Vagina (tissue), 2 donors: Measurements from ENCODE around the gene SLC2A1. TPM values are rescaled to one million over a fixed set of nuclear protein-coding genes. Genes with fewer than 3 reads are reported as not detected.

Experiments used
- DNase-seq, 2 donors: peaks; one replicate each; pipeline ENCODE4 v3.0.0-alpha.2; 2017; ENCODE audit errors: extremely low spot score in 2 of 2
- H3K27ac ChIP-seq: fragments of 200-600 bp; sonication (generic); one replicate; pipeline ENCODE4 v1.5.1; 2019
- H3K27me3 ChIP-seq: fragments of 200-600 bp; sonication (generic); one replicate; pipeline ENCODE4 v1.5.1; 2019
- H3K36me3 ChIP-seq, 2 donors: fragments of 200-600 bp; sonication (generic); one replicate each; pipeline ENCODE4 v1.5.1; 2017 to 2019
- H3K4me1 ChIP-seq: fragments of 200-600 bp; sonication (generic); one replicate; pipeline ENCODE4 v1.5.1; 2019
- H3K4me3 ChIP-seq, 2 donors: fragments of 200-600 bp; sonication (generic); 1 replicate in 1 of 2; 2 replicates in 1 of 2; pipeline ENCODE4 v1.5.1; 2016 to 2019
- H3K9me3 ChIP-seq: fragments of 200-600 bp; sonication (generic); one replicate; pipeline ENCODE4 v1.5.1; 2019
- CTCF ChIP-seq, 3 experiments: fragments of 450-650 bp in 2 of 3; fragments of 200-600 bp in 1 of 3; sonication (generic) in 1 of 3; IDR thresholded peaks; one replicate each; pipeline ENCODE4 v1.5.1; 2017 to 2019; ENCODE audit warnings: antibody characterized with exemption in 3 of 3, mild to moderate bottlenecking in 2 of 3, moderate library complexity in 2 of 3
- POLR2A ChIP-seq, 2 donors: fragments of 450-650 bp; IDR thresholded peaks; one replicate each; pipeline ENCODE4 v1.6.1; 2017; ENCODE audit warnings: antibody characterized with exemption in 2 of 2, mild to moderate bottlenecking in 2 of 2, moderate library complexity in 2 of 2
- POLR2AphosphoS5 ChIP-seq, 2 donors: sonication (generic); formaldehyde crosslinking; IDR thresholded peaks; one replicate each; pipeline ENCODE4 v1.9.0; 2017; ENCODE audit warnings: antibody characterized with exemption in 2 of 2, mild to moderate bottlenecking in 2 of 2, low read depth in 1 of 2; ENCODE audit not compliant: insufficient read depth in 1 of 2
- intact Hi-C: fragments of 100-400 bp; cut with DNase I; formaldehyde crosslinking; loops from one replicate; pipeline ENCODE4 v1.15.1; 2023
- total RNA-seq: library from RNA; depleted of rRNA; stranded (reverse); fragments of >200 nt; gene quantifications from one replicate; pipeline ENCODE4 v1.2.3, GENCODE V29; 2016

The SLC2A1 gene
- total RNA-seq, 1 donor from 2014 or later = 286 TPM

- Histone ChIP-seq H3K4me1 (peaks cover 90% of the 10 kb centered on the region), H3K27me3 (no peaks in the 10 kb centered on the region), H3K9me3 (no peaks in the 10 kb centered on the region), H3K27ac (peak overlapping the region; percentile 82), H3K36me3 (no peaks in the 10 kb centered on the region), H3K4me3 (no peak overlapping the region)
- DNase-seq = no peak
- intact Hi-C loops = no loop called here
- no peak for TF ChIP-seq POLR2A (IDR thresholded peaks at IDR 0.05)
- no peak for TF ChIP-seq CTCF (IDR thresholded peaks at IDR 0.05)
- TF ChIP-seq POLR2AphosphoS5 (IDR thresholded peaks at IDR 0.05; ENCODE audit: insufficient read depth in 1 of 2, low read depth in 1 of 2) = no peak
Measured at GRCh38 chr1:42945164-42945563, 13.5 kb downstream of the SLC2A1 start.

GRCh38 chr1:42944246-42944928, 14.3 kb downstream of the SLC2A1 start:
- no peak for DNase-seq
- H3K36me3 ChIP-seq = no peaks in the 10 kb centered on the region
- H3K9me3 ChIP-seq = no peaks in the 10 kb centered on the region
- no peak for TF ChIP-seq POLR2A (IDR thresholded peaks at IDR 0.05)
- TF ChIP-seq CTCF (IDR thresholded peaks at IDR 0.05) = no peak
- peak in 1 of 2 donors; percentile 11 for TF ChIP-seq POLR2AphosphoS5 (IDR thresholded peaks at IDR 0.05; ENCODE audit: insufficient read depth in 1 of 2, low read depth in 1 of 2)
- H3K27me3 ChIP-seq = no peaks in the 10 kb centered on the region
- peak overlapping the region; percentile 82 for H3K27ac ChIP-seq
- intact Hi-C loops = no loop called here
- peaks cover 85% of the 10 kb centered on the region for H3K4me1 ChIP-seq
- H3K4me3 ChIP-seq = no peak overlapping the region

- no peak for TF ChIP-seq POLR2A (IDR thresholded peaks at IDR 0.05)
- no peak for TF ChIP-seq CTCF (IDR thresholded peaks at IDR 0.05)
- no peak for TF ChIP-seq POLR2AphosphoS5 (IDR thresholded peaks at IDR 0.05; ENCODE audit: insufficient read depth in 1 of 2, low read depth in 1 of 2)
- peaks cover 87% of the 10 kb centered on the region for H3K4me1 ChIP-seq
- H3K27ac ChIP-seq = peak overlapping the region; percentile 82
- intact Hi-C loops = no loop called here
- H3K9me3 ChIP-seq = no peaks in the 10 kb centered on the region
- no peak overlapping the region for H3K4me3 ChIP-seq
- DNase-seq = no peak
- H3K27me3 ChIP-seq = no peaks in the 10 kb centered on the region
- H3K36me3 ChIP-seq = no peaks in the 10 kb centered on the region
Measured at GRCh38 chr1:42943728-42944127, 14.9 kb downstream of the SLC2A1 start.

GRCh38 chr1:42943166-42943565, 15.5 kb downstream of the SLC2A1 start:
- no peak for DNase-seq
- Histone ChIP-seq H3K36me3 (no peaks in the 10 kb centered on the region), H3K27me3 (no peaks in the 10 kb centered on the region), H3K4me3 (no peak overlapping the region), H3K9me3 (no peaks in the 10 kb centered on the region), H3K4me1 (peaks cover 89% of the 10 kb centered on the region), H3K27ac (peak overlapping the region; percentile 82)
- intact Hi-C loops = no loop called here
- TF ChIP-seq CTCF (IDR thresholded peaks at IDR 0.05) = no peak
- peak; percentile 38 to 39 for TF ChIP-seq POLR2AphosphoS5 (IDR thresholded peaks at IDR 0.05; ENCODE audit: insufficient read depth in 1 of 2, low read depth in 1 of 2)
- no peak for TF ChIP-seq POLR2A (IDR thresholded peaks at IDR 0.05)

GRCh38 chr1:42942444-42942843, 16.2 kb downstream of the SLC2A1 start:
- peaks cover 89% of the 10 kb centered on the region for H3K4me1 ChIP-seq

More at GRCh38 chr1:42942444-42942843, 16.2 kb downstream of the SLC2A1 start:
- H3K27ac ChIP-seq = peak overlapping the region; percentile 82
- intact Hi-C loops = no loop called here
- no peaks in the 10 kb centered on the region for H3K27me3 ChIP-seq
- TF ChIP-seq POLR2A (IDR thresholded peaks at IDR 0.05) = no peak
- H3K36me3 ChIP-seq = no peaks in the 10 kb centered on the region
- DNase-seq = no peak
- no peak overlapping the region for H3K4me3 ChIP-seq
- H3K9me3 ChIP-seq = no peaks in the 10 kb centered on the region
